ENCODE data around the gene CFAP20DC. TPM values are rescaled to one million over a fixed set of nuclear protein-coding genes. Genes with fewer than 3 reads are reported as not detected.

CFAP20DC gene
- total and polyA plus RNA-seq, 10 of the 15 experiments (the other 5 are each of a cell fraction or from before 2014, with no cell fraction given) = 0.53 to 11.6 (median 2.0) TPM

DNA sequence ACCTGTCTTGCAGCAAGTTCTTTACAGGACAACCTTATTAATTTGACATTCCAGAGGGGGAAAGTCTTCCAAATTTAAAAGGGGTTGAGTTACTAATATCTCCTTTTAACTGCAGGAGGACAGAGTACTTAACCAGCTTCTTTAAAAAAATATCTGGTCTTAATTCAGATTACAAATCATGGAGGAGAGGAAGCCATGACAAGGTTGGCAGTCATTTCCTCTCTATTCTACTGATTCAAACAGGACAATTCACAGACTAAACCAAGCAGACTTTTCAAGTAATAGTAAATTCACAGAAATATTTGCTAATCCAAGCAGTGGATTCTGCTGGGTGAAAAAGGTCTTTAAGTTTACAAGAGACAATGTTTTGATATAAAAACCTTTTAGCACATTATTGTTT lies 185.3 kb downstream of the CFAP20DC start (continued):
- TF ChIP-seq CUX1 (IDR thresholded peaks at IDR 0.05; ENCODE audit: insufficient replicate concordance, low read depth, low read length) = no peak
- no peak for TF ChIP-seq TCF12 (IDR thresholded peaks at IDR 0.05; ENCODE audit: low read depth, low read length)
- TF ChIP-seq ASH2L (IDR thresholded peaks at IDR 0.05; ENCODE audit: borderline replicate concordance, low read depth) = no peak
- no peak for TF ChIP-seq CREM (IDR thresholded peaks at IDR 0.05; ENCODE audit: low read depth)
- no peak for TF ChIP-seq NR2C1 (IDR thresholded peaks at IDR 0.05)
- no peak for TF ChIP-seq TAF1 (IDR thresholded peaks at IDR 0.05; ENCODE audit: borderline replicate concordance, low read depth, low read length)
- no peak for TF ChIP-seq POLR2A (IDR thresholded peaks at IDR 0.05; ENCODE audit: low read depth, low read length)
- TF ChIP-seq HCFC1 (IDR thresholded peaks at IDR 0.05; ENCODE audit: low read length) = no peak
- TF ChIP-seq KAT2A (conservative IDR thresholded peaks at IDR 0.05; ENCODE audit: control insufficient read depth, low read depth, low read length) = no peak
- TF ChIP-seq TCF7 (IDR thresholded peaks at IDR 0.05; ENCODE audit: borderline replicate concordance) = no peak
- TF ChIP-seq CBX5 (IDR thresholded peaks at IDR 0.05; ENCODE audit: low read depth) = no peak
- no peak for TF ChIP-seq SREBF1 (IDR thresholded peaks at IDR 0.05; ENCODE audit: low read length)
